ENCODE results near the gene MAP1B.

Gene MAP1B

DNA sequence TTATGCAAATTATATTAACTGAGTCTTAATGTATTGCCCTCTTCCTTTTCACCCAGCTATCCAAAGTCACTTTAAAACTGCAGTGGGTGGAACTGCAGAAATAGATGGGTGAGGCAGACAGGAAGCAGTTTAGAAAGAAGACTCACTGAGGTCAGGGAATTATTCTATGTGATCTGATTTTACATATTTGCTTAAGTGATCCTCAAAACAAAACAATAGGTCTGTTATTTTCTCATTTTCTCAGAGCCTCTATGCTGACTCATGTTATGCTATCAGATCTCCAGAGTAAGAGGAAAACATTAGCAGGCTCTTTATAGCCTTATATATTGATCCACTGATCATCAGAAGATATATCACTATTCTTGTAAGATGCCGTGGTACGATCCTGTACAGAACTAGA lies 149.3 kb downstream of the MAP1B start:
- DNase-seq, result no peak
